Activated CD4-positive, CD25-positive, alpha-beta regulatory T cell treated with anti-CD3 and anti-CD28 coated beads, Interleukin-2, amount 50 U/mL, for 16 hours (primary cell): ENCODE results near the gene GPR78.

Experiments
- DNase-seq: peaks from one replicate; pipeline ENCODE4 v3.0.0-alpha.2; 2020; ENCODE audit warnings: low read depth, low spot score

Gene GPR78

GRCh38 chr4:8547108-8547911 lies 32.9 kb upstream of the GPR78 start:
- no peak for DNase-seq

- DNase-seq: no peak
These were observed 32.1 kb upstream of the GPR78 start for GRCh38 chr4:8547912-8548730.

GRCh38 chr4:8548731-8549351 lies 31.4 kb upstream of the GPR78 start:
- DNase-seq: no peak

GRCh38 chr4:8549352-8549931 lies 30.8 kb upstream of the GPR78 start:
- DNase-seq: no peak

GRCh38 chr4:8550691-8551090 lies 29.5 kb upstream of the GPR78 start:
- DNase-seq: no peak

- no peak for DNase-seq
These were observed 28.2 kb upstream of the GPR78 start for GRCh38 chr4:8552024-8552423.

- no peak for DNase-seq
These were observed 27.5 kb upstream of the GPR78 start for GRCh38 chr4:8552581-8553205.

- DNase-seq: no peak
These were observed 27.0 kb upstream of the GPR78 start for GRCh38 chr4:8553216-8553615.

GRCh38 chr4:8553991-8554405 lies 26.2 kb upstream of the GPR78 start:
- no peak for DNase-seq

GRCh38 chr4:8554555-8555100 lies 25.6 kb upstream of the GPR78 start:
- no peak for DNase-seq

- no peak for DNase-seq
These were observed 24.5 kb upstream of the GPR78 start for GRCh38 chr4:8555716-8556115.

- DNase-seq: no peak
These were observed 23.6 kb upstream of the GPR78 start for GRCh38 chr4:8556341-8557150.

GRCh38 chr4:8557151-8558076 lies 22.8 kb upstream of the GPR78 start:
- no peak for DNase-seq

GRCh38 chr4:8558080-8558960 lies 21.9 kb upstream of the GPR78 start:
- no peak for DNase-seq

GRCh38 chr4:8559011-8559410 lies 21.2 kb upstream of the GPR78 start:
- DNase-seq: no peak

GRCh38 chr4:8559524-8560264 lies 20.5 kb upstream of the GPR78 start:
- no peak for DNase-seq

GRCh38 chr4:8560265-8561047 lies 19.7 kb upstream of the GPR78 start:
- DNase-seq: no peak
